Activated naive CD8-positive, alpha-beta T cell treated with anti-CD3 and anti-CD28 coated beads, Interleukin-2, amount 50 U/mL, for 24 hours (primary cell): Measurements from ENCODE around the gene ZNF579.
"Not testable (repeated sequence)": the region's sequence is repeated elsewhere in the genome, so short reads cannot be mapped to it uniquely, and the experiment has no call there.

Experiments used
- ATAC-seq: fragments of 150-1000 bp; cut with Tn5 transposase; one replicate; pipeline ENCODE4 v1.10.0; 2021
- DNase-seq: peaks from one replicate; pipeline ENCODE4 v3.0.0; 2021
- H3K27ac Mint-ChIP-seq: one replicate; pipeline ENCODE4 v1.8.0; 2021; ENCODE audit warnings: mild to moderate bottlenecking, mixed read lengths
- H3K27me3 Mint-ChIP-seq: one replicate; pipeline ENCODE4 v1.8.0; 2021; ENCODE audit warnings: mixed read lengths
- H3K36me3 Mint-ChIP-seq: one replicate; pipeline ENCODE4 v1.8.0; 2021; ENCODE audit warnings: low read depth, mixed read lengths
- H3K4me1 Mint-ChIP-seq: one replicate; pipeline ENCODE4 v1.8.0; 2021; ENCODE audit warnings: mixed read lengths
- H3K4me3 Mint-ChIP-seq: one replicate; pipeline ENCODE4 v1.8.0; 2021; ENCODE audit warnings: mild to moderate bottlenecking, moderate library complexity, mixed read lengths
- H3K9me3 Mint-ChIP-seq: one replicate; pipeline ENCODE4 v1.8.0; 2021; ENCODE audit warnings: mixed read lengths

ZNF579 gene

GRCh38 chr19:55578761-55579747 is 1.6 kb downstream of the ZNF579 start:
- Mint-ChIP-seq H3K9me3 (no peaks in the 10 kb centered on the region), H3K4me3 (peak overlapping the region; percentile 92), H3K27me3 (no peaks in the 10 kb centered on the region), H3K36me3 (peaks cover 17% of the 10 kb centered on the region), H3K27ac (peak overlapping the region; percentile 94), H3K4me1 (peaks cover 16% of the 10 kb centered on the region)
- no peak for ATAC-seq
- DNase-seq, result no peak

GRCh38 chr19:55578031-55578760 is 2.5 kb downstream of the ZNF579 start:
- H3K4me1 Mint-ChIP-seq, result peaks cover 16% of the 10 kb centered on the region
- H3K4me3 Mint-ChIP-seq, result no peak overlapping the region
- peaks cover 17% of the 10 kb centered on the region for H3K36me3 Mint-ChIP-seq
- ATAC-seq (no peak), DNase-seq (no peak)
- no peak overlapping the region for H3K27ac Mint-ChIP-seq
- H3K27me3 Mint-ChIP-seq, result no peaks in the 10 kb centered on the region
- H3K9me3 Mint-ChIP-seq, result no peaks in the 10 kb centered on the region

- H3K36me3 Mint-ChIP-seq, result peaks cover 17% of the 10 kb centered on the region
- no peak overlapping the region for H3K27ac Mint-ChIP-seq
- ATAC-seq, result no peak
- H3K4me1 Mint-ChIP-seq, result peaks cover 12% of the 10 kb centered on the region
- no peaks in the 10 kb centered on the region for H3K9me3 Mint-ChIP-seq
- no peak for DNase-seq
- no peaks in the 10 kb centered on the region for H3K27me3 Mint-ChIP-seq
- no peak overlapping the region for H3K4me3 Mint-ChIP-seq
Measured at GRCh38 chr19:55576746-55577145, 3.9 kb downstream of the ZNF579 start.

DNA sequence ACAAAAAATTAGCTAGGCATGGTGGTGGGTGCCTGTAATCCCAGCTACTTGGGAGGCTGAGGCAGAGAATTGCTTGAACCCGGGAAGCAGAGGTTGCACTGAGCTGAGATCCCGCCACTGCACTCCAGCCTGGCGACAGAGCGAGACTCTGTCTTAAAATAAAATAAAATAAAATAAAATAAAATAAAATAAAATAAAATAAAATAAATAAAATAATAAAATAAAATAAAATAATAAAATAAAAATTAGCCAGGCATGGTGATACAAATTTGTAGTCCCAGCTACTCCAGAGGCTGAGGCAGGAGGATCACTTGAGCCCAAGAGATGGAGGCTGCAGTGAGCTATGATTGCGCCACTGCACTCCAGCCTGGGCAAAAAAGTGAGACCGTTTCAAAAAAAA is 6.7 kb downstream of the ZNF579 start:
- not testable (repeated sequence) for H3K9me3 Mint-ChIP-seq, H3K4me1 Mint-ChIP-seq, ATAC-seq, H3K27ac Mint-ChIP-seq, H3K27me3 Mint-ChIP-seq, DNase-seq, H3K4me3 Mint-ChIP-seq
- peaks cover 12% of the 10 kb centered on the region for H3K36me3 Mint-ChIP-seq

GRCh38 chr19:55569477-55569876 is 11.2 kb downstream of the ZNF579 start:
- not testable (repeated sequence) for H3K36me3 Mint-ChIP-seq, DNase-seq, H3K27ac Mint-ChIP-seq, H3K9me3 Mint-ChIP-seq, ATAC-seq, H3K4me1 Mint-ChIP-seq, H3K27me3 Mint-ChIP-seq, H3K4me3 Mint-ChIP-seq

GRCh38 chr19:55567708-55568328 is 12.8 kb downstream of the ZNF579 start:
- ATAC-seq (no peak), DNase-seq (no peak)
- Mint-ChIP-seq H3K9me3 (no peaks in the 10 kb centered on the region), H3K4me3 (no peak overlapping the region), H3K4me1 (no peaks in the 10 kb centered on the region), H3K27ac (no peak overlapping the region), H3K27me3 (peaks cover 6% of the 10 kb centered on the region), H3K36me3 (no peaks in the 10 kb centered on the region)

GRCh38 chr19:55566823-55567222 is 13.8 kb downstream of the ZNF579 start:
- DNase-seq, result no peak
- no peak for ATAC-seq
- no peaks in the 10 kb centered on the region for H3K9me3 Mint-ChIP-seq
- H3K4me1 Mint-ChIP-seq, result no peaks in the 10 kb centered on the region
- no peak overlapping the region for H3K27ac Mint-ChIP-seq
- H3K36me3 Mint-ChIP-seq, result no peaks in the 10 kb centered on the region
- peaks cover 6% of the 10 kb centered on the region for H3K27me3 Mint-ChIP-seq
- no peak overlapping the region for H3K4me3 Mint-ChIP-seq

DNA sequence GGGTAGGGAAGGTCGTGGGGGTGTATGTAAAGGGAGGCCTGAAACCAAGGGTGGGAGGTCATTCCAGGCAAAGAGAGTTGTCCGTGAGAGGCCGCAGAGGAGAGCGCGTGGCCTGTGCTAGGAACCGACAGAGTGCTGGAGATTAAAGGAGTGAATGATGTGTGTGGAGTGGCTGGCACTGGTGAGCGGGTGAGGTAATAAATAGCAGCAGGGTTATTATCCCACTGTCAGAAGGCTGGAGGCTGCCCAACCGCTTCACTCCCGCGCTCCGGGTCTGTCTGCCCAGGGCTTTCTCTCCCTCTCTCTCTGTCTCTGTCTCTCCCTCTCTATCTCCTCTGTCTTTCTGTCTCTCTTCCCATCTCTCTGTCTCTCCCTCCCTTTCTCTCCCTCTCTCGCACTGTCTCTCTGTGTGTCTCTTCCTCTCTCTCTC is 17.4 kb downstream of the ZNF579 start:
- DNase-seq, result no peak
- no peak for ATAC-seq
- H3K27me3 Mint-ChIP-seq, result peaks cover 13% of the 10 kb centered on the region
- no peak overlapping the region for H3K27ac Mint-ChIP-seq
- no peaks in the 10 kb centered on the region for H3K4me1 Mint-ChIP-seq
- no peak overlapping the region for H3K4me3 Mint-ChIP-seq
- H3K9me3 Mint-ChIP-seq, result peaks cover 5% of the 10 kb centered on the region
- H3K36me3 Mint-ChIP-seq, result no peaks in the 10 kb centered on the region

GRCh38 chr19:55559684-55560083 is 21.0 kb downstream of the ZNF579 start:
- H3K27me3 Mint-ChIP-seq, result peaks cover 7% of the 10 kb centered on the region
- DNase-seq (no peak), ATAC-seq (no peak)
- no peak overlapping the region for H3K4me3 Mint-ChIP-seq
- H3K36me3 Mint-ChIP-seq, result no peaks in the 10 kb centered on the region
- H3K27ac Mint-ChIP-seq, result no peak overlapping the region
- no peaks in the 10 kb centered on the region for H3K4me1 Mint-ChIP-seq
- peaks cover 5% of the 10 kb centered on the region for H3K9me3 Mint-ChIP-seq

GRCh38 chr19:55554741-55555152 is 25.9 kb downstream of the ZNF579 start:
- Mint-ChIP-seq H3K4me1 (no peaks in the 10 kb centered on the region), H3K9me3 (no peaks in the 10 kb centered on the region), H3K4me3 (no peak overlapping the region), H3K27ac (no peak overlapping the region), H3K36me3 (no peaks in the 10 kb centered on the region), H3K27me3 (peaks cover 3% of the 10 kb centered on the region)
- DNase-seq (no peak), ATAC-seq (no peak)

GRCh38 chr19:55554302-55554701 is 26.3 kb downstream of the ZNF579 start:
- Mint-ChIP-seq H3K9me3 (no peaks in the 10 kb centered on the region), H3K36me3 (no peaks in the 10 kb centered on the region), H3K27me3 (peaks cover 3% of the 10 kb centered on the region), H3K27ac (no peak overlapping the region), H3K4me1 (no peaks in the 10 kb centered on the region), H3K4me3 (no peak overlapping the region)
- DNase-seq (no peak), ATAC-seq (no peak)

DNA sequence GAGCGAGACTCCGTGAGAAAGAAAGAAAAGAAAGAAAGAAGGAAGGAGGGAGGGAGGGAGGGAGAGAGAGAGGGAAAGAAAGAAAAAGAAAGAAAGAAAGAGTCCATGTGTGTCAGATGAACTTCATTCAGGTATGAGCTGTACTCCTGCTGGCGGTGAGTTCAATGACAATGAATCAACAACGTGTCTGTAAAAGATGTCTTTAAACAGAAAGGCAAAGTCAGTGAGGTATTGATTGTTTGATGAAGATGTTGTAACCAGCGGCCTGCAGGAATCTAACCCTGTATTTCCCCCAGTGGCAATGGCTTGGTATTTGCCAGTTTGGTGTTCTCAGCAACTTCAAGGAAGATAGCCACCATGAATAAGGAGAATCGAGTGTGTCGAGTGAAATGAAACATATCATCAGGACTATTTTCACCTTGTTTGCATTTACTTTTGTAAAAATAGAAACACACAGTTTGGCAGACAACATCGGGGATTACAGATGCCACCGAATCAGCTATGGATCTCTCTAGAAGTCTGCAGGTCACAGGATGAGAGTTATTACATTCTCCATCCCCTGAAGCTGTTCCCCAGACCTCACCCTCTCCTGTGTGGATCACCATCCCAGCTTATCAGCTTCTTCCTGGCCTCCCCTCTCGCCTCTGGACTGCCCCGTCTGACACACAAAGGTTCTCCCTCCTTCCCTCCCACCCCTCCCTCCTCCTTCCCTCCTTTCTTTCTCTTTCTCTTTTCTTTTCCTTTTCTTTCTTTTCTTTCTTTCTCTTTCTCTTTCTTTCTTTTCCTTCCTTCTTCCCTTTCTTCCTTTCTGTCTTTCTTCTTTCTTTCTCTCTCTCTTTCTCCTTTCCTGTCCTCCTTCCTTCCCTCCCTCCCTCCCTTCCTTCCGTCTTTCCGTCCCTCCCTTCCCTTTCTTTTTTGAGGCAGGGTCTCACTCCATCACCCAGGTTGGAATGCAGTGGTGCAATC is 27.1 kb downstream of the ZNF579 start:
- Mint-ChIP-seq H3K9me3 (no peaks in the 10 kb centered on the region), H3K4me3 (no peak overlapping the region), H3K4me1 (no peaks in the 10 kb centered on the region), H3K27ac (no peak overlapping the region), H3K27me3 (peaks cover 3% of the 10 kb centered on the region), H3K36me3 (no peaks in the 10 kb centered on the region)
- DNase-seq, result no peak
- no peak for ATAC-seq

DNA sequence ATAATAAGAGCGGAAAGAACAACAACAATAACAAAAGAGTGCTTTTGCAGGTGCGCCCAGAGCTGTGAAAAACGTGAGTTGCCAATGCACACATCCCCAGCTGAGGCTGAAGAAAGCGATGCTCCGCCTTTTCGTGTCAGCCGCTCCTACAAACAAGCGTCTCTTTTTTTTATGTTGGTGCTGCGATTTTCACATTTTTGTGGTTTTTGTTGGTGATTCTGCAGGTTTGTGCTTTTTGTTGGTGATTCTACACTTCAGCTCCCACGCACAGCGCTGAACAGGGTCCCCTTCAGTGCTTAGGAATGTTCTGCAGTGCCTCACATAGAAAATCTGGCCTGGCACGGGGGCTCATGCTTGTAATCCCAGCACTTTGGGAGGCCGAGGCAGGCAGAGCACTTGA is 28.0 kb downstream of the ZNF579 start:
- Mint-ChIP-seq H3K36me3 (no peaks in the 10 kb centered on the region), H3K27me3 (peaks cover 12% of the 10 kb centered on the region), H3K9me3 (no peaks in the 10 kb centered on the region), H3K4me1 (no peaks in the 10 kb centered on the region), H3K4me3 (no peak overlapping the region), H3K27ac (no peak overlapping the region)
- DNase-seq (no peak), ATAC-seq (no peak)

- DNase-seq (no peak), ATAC-seq (no peak)
- no peaks in the 10 kb centered on the region for H3K36me3 Mint-ChIP-seq
- peaks cover 15% of the 10 kb centered on the region for H3K27me3 Mint-ChIP-seq
- no peaks in the 10 kb centered on the region for H3K9me3 Mint-ChIP-seq
- no peak overlapping the region for H3K27ac Mint-ChIP-seq
- no peak overlapping the region for H3K4me3 Mint-ChIP-seq
- H3K4me1 Mint-ChIP-seq, result peaks cover 2% of the 10 kb centered on the region
Measured at GRCh38 chr19:55552206-55552605, 28.4 kb downstream of the ZNF579 start.
